HFFc6 (cell line): ENCODE data around the gene APRT. TPM values are rescaled to one million over a fixed set of nuclear protein-coding genes. Genes with fewer than 3 reads are reported as not detected.

Experiments
- DNase-seq: peaks from one replicate; pipeline ENCODE4 v3.0.0-alpha.2; 2018
- H3K27ac Mint-ChIP-seq: 2 replicates; pipeline ENCODE4 v1.8.0; 2020; ENCODE audit warnings: mild to moderate bottlenecking, mixed read lengths
- H3K27me3 Mint-ChIP-seq: 2 replicates; pipeline ENCODE4 v1.8.0; 2021; ENCODE audit warnings: mild to moderate bottlenecking, moderate library complexity, mixed read lengths; ENCODE audit not compliant: insufficient read depth
- H3K36me3 Mint-ChIP-seq: 2 replicates; pipeline ENCODE4 v1.8.0; 2021; ENCODE audit warnings: low read depth, mixed read lengths
- H3K4me1 Mint-ChIP-seq: 2 replicates; pipeline ENCODE4 v1.8.0; 2020; ENCODE audit warnings: low read depth, mixed read lengths
- H3K4me3 Mint-ChIP-seq: 2 replicates; pipeline ENCODE4 v1.8.0; 2020; ENCODE audit warnings: mild to moderate bottlenecking, moderate library complexity, mixed read lengths
- H3K9me3 Mint-ChIP-seq: 2 replicates; pipeline ENCODE4 v1.8.0; 2020; ENCODE audit warnings: mild to moderate bottlenecking, mixed read lengths
- CTCF ChIP-seq: fragments of 200-600 bp; sonication (generic); IDR thresholded peaks from 2 replicates; pipeline ENCODE4 v1.5.0; 2021; ENCODE audit warnings: antibody characterized with exemption, mild to moderate bottlenecking
- total RNA-seq, 6 experiments: library from RNA; stranded (reverse); fragmentation: NEBNext Ultra II Directional; extraction: Animal tissue kit (Norgen Biotek cat#: 25700); gene quantifications; 2 replicates in 1 of 6; 3 replicates in 5 of 6; pipeline ENCODE4 v1.2.3, GENCODE V29; 2021

APRT gene
- total RNA-seq, 6 experiments from 2014 or later: 123 to 163 (median 130) TPM

GRCh38 chr16:88764080-88764479, 47.6 kb downstream of the APRT start:
- H3K4me1 Mint-ChIP-seq: peaks cover 45% of the 10 kb centered on the region
- peaks cover 2% of the 10 kb centered on the region for H3K27me3 Mint-ChIP-seq
- H3K36me3 Mint-ChIP-seq: peaks cover 11% of the 10 kb centered on the region; the same call in 1 of the 2 replicates
- no peak for TF ChIP-seq CTCF
- no peak overlapping the region for H3K4me3 Mint-ChIP-seq
- no peak overlapping the region for H3K27ac Mint-ChIP-seq
- H3K9me3 Mint-ChIP-seq: no peaks in the 10 kb centered on the region
- no peak for DNase-seq

- DNase-seq: no peak
- H3K27ac Mint-ChIP-seq: peak overlapping the region; percentile 42
- H3K9me3 Mint-ChIP-seq: no peaks in the 10 kb centered on the region
- TF ChIP-seq CTCF: no peak
- no peak overlapping the region for H3K4me3 Mint-ChIP-seq
- peaks cover 14% of the 10 kb centered on the region for H3K36me3 Mint-ChIP-seq
- peaks cover 47% of the 10 kb centered on the region for H3K4me1 Mint-ChIP-seq
- H3K27me3 Mint-ChIP-seq: peaks cover 2% of the 10 kb centered on the region
These were observed 48.1 kb downstream of the APRT start for GRCh38 chr16:88763502-88764053.

GRCh38 chr16:88762941-88763340, 48.8 kb downstream of the APRT start:
- peaks cover 16% of the 10 kb centered on the region for H3K36me3 Mint-ChIP-seq
- no peak overlapping the region for H3K27ac Mint-ChIP-seq
- no peak overlapping the region for H3K4me3 Mint-ChIP-seq
- no peaks in the 10 kb centered on the region for H3K9me3 Mint-ChIP-seq
- no peak for DNase-seq
- H3K27me3 Mint-ChIP-seq: peaks cover 4% of the 10 kb centered on the region
- TF ChIP-seq CTCF: no peak
- peaks cover 51% of the 10 kb centered on the region for H3K4me1 Mint-ChIP-seq

- Mint-ChIP-seq H3K36me3 (peaks cover 16% of the 10 kb centered on the region), H3K27ac (no peak overlapping the region), H3K4me3 (no peak overlapping the region), H3K9me3 (no peaks in the 10 kb centered on the region), H3K4me1 (peaks cover 45% of the 10 kb centered on the region), H3K27me3 (peaks cover 4% of the 10 kb centered on the region)
- DNase-seq: no peak
- no peak for TF ChIP-seq CTCF
These were observed 49.4 kb downstream of the APRT start for GRCh38 chr16:88762258-88762870.

GRCh38 chr16:88761830-88762229, 49.9 kb downstream of the APRT start:
- no peaks in the 10 kb centered on the region for H3K9me3 Mint-ChIP-seq
- no peak overlapping the region for H3K27ac Mint-ChIP-seq
- H3K4me3 Mint-ChIP-seq: no peak overlapping the region
- TF ChIP-seq CTCF: no peak
- DNase-seq: no peak
- peaks cover 40% of the 10 kb centered on the region for H3K4me1 Mint-ChIP-seq
- H3K36me3 Mint-ChIP-seq: peaks cover 13% of the 10 kb centered on the region
- H3K27me3 Mint-ChIP-seq: peaks cover 4% of the 10 kb centered on the region
